LHCN-M2 (cell line): Measurements from ENCODE around the gene WDR45B. TPM values are rescaled to one million over a fixed set of nuclear protein-coding genes. Genes with fewer than 3 reads are reported as not detected.
A peak's percentile ranks its signal among the peaks of the same experiment; 100 is the strongest.

ENCODE experiments used
- DNase-seq: peaks from one replicate; pipeline ENCODE4 v3.0.0-alpha.2; 2012; ENCODE audit warnings: low read depth
- total RNA-seq: library from RNA; depleted of rRNA; stranded (reverse); fragments of >200 nt; gene quantifications from 2 replicates; pipeline ENCODE4 v1.2.3, GENCODE V29; 2014

WDR45B gene
- total RNA-seq, 1 experiment from 2014 or later = 90.8 TPM

DNA sequence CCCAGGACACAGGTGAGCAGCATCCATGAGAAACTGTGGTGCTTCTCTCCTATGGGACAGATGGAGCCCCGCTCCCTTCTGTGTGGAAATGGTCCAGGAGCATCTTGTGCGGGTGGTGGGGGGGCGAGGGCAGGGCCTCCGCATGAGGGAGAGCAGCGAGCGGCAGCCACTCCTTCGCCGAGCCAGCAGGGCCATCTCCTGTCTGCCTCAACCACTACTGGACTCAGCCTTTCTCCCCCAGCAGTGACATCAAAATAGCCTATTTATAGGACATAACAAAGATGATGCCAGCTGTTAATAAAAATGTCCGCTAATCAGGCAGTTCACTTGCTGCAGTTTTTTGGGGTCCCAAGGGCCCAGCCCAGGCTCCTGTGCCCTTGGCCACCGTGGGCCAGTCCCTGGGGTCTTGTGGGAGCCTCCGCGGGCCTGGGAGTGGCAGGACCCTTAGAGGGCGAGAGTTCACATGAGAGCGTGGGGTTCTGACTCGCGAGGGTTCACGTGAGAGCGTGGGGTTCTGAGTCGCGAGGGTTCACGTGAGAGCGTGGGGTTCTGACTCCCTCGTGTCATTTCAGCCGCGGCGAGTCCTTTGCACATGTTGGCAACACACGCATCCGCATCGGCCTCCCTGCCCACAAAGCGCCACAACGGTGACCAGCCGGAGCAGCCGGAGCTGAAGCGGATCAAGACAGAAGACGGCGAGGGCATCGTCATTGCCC, 47.4 kb downstream of the WDR45B start:
- no peak for DNase-seq

DNA sequence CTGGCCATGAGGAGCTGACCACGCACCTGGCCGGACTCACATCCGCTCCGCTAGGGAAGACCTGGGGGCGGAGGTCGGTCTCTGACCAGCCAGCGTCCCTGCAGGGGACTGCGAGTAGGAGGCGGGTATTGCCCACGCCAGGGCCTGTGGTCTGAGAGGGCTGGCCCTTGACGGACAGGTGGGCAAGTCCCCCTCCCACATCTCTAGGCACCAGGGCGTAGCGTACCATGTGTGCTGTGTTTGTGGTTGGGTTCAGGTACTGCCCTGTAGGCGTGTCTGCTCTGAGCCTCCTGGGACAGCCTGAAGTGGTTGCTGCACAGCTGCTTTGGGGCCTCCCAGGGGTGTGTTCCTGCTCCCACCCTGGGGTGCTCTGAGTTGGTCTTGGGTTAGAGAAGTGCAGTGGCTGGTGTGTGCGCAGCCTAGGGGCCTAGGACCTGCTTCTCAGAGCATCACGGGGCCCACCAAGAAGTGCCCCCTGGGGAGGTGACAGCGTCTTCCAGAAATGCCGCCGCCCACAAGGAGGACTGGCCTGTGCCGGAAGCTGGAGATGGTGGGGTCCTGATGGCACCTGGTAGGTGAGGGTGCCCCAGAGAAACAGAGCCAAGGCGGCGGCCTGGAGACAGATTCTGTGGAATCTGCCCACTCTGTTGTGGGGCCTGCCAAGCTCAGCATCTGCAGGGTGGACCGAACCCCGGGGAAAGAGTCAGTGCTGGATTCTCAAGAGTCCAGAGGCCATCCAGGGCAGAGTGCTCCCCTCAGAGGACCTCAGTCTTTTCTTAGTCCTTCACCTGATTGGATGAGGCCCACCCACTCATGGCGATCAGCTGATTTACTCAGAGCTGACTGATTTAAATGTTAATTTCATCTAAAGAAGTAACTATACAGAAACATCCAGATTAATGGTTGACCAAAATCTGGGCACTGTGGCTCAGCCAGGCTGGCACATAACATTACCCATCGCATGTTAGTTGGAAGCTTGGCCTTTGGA, 48.3 kb downstream of the WDR45B start:
- DNase-seq = no peak

DNA sequence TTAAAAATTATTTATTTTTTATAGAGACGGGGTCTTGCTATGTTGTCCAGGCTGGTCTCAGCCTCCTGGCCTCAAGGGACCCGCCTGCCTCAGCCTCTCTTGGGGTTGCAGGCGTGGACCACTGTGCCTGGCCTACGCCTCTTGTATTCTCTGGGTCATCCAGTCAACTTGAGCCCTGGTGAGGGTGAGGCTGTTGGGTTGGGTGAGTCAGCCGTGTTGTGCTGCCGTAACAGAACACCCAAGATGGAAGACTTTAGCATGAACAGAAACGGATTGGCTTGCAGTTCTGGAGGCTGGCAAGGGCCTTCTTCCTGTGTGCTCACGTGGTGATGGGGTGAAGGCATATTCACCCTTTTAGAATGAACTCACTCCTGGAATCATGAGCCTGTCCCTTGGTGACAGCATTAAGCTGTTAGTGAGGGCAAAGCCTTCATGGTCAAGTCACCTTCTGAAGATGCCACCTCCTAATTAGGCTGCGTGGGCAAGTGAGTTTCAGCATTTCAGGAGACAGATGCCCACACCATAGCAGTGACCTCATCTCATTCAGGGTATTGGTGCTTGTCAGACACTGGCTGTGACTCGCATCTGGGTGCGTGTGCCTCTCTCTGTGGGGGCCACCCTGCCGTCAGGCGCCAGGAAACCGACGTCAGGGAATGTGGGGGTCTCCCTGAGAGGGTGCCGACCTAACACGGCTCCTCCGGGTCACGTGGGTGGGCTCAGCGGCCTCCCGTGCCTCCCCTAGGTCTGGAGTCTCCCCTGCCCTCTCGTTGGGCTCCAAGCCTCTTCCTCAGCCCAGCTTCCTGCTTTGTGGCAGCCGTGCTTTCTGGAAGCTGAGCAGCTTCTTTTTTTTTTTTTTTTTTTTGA, 49.8 kb downstream of the WDR45B start:
- peak; percentile 73 for DNase-seq

DNA sequence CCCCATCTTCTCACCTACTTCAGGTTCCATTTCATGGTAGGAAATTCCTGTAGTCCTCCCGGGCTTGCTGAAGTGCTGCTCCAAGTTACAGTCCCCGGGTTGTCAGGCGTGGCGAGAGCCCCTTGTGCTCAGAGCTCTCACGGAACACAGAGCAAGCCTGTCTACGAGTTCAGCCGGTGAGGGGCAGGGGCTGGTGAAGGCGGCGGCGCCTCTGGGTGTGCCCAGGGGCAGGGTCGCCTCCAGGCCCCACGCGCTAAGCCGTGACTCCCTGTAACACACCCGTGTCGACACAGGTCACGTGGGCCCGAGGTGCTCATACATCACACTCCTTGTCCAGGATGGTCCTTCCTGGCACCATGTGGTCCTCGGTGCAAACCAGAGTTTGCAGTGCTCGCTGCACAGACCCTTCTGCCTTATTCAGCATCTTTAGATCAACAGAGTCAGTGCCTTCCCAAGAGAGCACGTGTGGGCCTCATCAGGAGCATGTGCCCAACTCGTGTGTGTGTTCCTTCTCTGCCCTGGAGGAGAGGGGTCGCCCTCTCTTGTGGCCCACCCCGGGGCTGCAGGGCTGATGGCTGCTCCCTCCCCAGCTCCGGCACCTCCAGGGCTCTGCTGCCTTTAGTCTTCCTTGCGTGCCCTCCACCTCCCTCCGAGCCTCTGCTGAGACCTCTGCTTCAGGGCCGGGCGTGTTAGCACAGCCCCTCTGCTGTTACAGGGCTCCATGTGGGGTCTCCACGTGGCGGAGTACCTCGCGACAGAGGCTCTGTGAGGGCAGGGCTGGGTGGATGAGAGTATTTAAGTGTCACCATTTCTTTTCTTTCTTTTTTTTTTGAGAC, 51.2 kb downstream of the WDR45B start:
- DNase-seq = no peak

DNA sequence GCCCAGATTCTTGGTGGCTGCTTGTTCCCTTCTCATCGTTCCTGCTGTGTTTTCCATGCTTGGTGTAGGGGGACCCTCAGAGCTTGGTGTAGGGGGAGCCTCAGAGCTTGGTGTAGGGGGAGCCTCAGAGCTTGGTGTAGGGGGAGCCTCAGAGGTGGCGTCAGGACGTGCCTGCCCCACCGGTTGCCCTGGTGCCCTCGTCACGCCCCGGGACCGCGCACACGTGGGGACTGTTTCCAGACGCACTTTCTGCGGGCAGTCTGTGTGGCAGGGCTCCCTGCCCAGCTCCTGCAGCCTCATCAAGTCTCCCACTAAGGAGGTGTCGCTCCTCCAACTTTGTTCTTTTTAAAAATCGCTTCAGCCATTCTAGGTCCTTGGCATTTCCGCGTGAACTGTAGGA, 51.9 kb downstream of the WDR45B start:
- no peak for DNase-seq

DNA sequence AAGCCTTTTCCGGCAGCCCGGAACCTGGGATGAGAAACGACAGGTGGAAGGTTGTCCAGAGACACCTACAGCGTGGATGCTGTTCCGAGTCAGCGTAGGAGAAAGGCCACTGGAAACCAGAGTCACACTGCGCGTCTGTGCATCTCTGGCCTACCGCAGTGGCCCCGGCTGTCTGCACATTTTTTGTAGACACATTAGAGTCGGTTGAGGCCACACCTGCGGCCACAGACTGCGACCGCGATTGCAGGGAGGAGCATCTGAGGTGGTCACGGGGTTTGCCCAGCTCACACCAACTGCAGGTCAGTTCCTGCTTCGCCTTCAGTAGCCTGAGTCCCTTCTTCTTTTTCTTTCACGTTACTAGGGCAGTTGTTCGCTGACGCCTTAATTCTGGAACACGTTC, 52.4 kb downstream of the WDR45B start:
- DNase-seq = no peak

DNA sequence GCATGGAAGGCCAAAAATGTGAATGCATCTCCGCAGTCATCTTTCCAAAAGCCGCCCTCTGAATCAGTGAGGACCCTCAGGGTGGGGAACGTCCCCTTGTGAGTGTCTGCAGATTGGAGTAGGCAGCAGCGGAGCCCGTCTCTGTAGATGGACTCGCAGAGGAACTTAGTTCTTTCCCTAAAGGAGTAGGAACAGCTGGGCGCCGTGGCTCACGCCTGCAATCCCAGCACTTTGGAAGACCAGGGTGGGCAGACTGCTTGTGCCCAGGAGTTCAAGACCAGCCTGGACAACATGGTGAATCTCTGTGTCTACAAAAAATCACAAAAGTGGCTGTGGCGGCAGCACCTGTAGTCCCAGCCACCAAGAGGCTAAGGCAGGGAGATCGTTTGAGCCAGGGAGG, 53.7 kb downstream of the WDR45B start:
- DNase-seq = no peak

DNA sequence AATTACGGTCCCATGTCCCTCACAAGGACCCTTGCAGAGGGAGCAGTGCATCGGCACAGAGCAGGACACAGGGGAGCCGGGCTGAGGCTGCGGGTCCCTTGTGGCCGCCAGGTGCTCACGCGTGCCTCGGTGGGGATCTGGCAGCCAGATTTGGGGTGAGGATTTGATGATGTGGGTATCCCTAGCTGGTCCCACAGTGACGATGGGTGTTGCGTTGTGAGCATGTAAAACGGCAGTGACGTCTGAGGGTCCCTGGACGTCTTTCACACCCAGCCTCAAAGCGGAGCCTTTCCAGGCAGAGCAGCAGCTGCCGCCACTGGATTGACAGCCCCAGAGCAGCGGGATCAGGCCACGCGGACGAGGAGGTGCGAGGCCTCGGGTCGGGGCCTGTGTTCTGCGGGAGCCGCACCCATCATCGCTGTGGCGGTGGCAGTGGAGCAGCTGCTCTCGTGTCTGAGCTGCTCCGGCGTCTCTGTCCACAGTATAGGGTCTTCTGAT, 54.6 kb downstream of the WDR45B start:
- DNase-seq = no peak

DNA sequence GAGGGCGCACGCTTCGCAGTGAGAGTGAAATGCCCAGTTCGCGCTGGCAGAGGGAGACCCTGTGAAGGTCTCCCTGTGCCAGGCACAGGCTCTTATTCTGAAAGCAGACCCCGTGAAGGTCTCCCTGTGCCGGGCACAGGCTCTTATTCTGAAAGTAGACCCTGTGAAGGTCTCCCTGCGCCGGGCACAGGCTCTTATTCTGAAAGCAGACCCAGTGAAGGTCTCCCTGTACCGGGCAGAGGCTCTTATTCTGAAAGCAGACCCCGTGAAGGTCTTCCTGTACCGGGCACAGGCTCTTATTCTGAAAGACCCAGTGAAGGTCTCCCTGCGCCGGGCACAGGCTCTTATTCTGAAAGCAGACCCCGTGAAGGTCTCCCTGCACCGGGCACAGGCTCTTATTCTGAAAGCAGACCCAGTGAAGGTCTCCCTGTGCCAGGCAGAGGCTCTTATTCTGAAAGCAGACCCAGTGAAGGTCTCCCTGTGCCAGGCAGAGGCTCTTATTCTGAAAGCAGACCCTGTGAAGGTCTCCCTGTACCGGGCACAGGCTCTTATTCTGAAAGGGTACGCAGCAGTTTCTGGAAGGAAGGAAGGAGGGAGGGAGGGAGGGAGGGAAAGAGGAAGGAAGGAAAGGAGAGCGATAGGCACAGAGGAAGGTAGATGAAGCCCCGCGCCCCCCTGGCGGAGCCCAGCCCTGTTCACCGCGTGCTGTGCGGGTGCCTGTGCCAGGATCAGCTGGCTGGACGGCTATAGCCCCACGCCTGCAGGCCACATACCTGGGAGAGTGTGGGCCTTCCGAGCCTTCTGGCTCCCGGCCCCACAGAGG, 55.3 kb downstream of the WDR45B start:
- peak; percentile 83 for DNase-seq

DNA sequence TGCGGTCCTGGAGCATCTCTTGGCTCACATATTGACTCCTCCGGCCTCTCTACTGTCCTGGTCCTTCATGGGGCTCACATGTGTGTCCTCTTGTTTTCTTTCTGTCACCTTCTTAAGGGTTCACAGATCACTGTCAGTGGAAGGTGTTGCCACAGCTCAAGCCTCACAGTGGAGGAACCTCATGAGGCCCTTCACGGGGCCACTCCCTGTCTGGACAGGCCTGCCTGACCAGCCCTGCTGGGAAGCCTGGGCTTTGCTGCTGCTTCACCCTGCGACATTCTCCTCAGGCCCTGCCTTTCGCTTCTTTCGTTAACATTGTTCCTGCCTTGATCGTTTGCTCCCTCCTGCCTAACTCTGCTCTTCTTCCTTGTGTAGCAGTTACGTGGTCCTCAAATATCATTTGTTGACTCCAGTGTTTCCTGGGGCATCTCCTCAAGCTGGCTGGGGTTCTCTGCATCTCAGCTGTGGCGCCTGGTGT, 55.9 kb downstream of the WDR45B start:
- DNase-seq = no peak

DNA sequence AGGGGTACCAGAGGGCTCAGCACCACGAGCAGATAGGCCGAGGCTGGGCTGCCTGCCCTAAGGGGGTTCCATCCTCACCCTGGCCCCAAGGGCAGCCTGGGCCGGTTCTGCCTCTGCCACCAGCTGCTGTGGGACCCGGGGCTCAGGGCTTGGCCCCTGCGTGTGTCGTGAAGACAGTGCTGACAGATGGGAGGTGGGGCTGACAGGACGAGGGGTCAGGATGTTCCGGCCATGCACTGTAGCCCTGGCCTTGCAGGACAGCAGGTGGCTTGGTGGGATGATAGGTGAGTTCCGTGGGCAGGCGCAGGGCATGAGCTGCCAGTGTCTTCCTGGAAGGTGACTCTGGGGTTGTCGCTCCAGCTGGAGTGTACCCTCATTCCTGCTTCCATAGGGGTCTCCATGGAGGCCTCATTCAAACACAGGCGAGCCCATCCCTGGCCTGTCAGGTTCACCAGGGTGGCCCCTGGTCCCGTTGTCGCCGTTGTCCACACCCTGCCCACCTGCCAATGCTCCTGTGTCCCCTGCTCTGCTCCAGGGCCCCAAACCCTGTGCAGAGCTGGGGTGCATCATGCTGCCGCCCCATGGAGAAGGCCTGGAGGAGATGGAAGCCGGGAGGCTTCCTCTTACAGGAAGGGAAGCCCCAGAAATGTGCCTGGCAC, 57.2 kb downstream of the WDR45B start:
- DNase-seq = no peak

DNA sequence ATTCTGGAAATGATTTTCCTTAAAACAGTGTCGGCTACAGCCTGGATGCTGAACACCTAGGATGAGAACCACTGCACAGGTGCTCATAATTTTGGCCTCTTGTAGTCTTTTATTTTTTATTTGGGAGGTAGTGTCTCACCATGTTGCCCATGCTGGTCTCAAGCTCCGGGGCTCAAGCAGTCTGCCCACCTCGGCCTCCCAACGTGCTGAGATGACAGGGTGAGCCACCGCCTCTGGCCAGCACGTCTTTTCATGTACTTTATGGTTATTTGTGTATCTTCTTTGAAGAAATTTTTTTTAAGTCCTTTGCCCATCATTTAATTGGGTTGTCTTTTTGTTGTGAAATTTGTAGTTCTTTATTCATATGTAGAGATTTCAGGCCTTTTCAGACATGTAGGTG, 58.0 kb downstream of the WDR45B start:
- DNase-seq = no peak

DNA sequence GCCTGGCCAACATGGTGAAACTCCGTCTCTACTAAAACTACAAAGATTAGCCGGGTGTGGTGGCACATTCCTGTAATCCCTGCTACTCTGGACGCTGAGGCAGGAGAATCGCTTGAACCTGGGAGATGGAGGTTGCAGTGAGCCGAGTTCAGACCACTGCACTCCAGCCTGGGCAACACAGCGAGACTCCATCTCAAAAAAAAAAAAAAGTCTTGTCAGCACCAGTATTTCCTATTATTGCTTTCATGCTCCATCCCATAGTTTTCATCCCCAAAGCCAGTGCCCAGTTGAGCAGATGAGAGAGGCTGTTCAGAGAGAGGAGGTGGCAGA, 58.4 kb downstream of the WDR45B start:
- DNase-seq = no peak

DNA sequence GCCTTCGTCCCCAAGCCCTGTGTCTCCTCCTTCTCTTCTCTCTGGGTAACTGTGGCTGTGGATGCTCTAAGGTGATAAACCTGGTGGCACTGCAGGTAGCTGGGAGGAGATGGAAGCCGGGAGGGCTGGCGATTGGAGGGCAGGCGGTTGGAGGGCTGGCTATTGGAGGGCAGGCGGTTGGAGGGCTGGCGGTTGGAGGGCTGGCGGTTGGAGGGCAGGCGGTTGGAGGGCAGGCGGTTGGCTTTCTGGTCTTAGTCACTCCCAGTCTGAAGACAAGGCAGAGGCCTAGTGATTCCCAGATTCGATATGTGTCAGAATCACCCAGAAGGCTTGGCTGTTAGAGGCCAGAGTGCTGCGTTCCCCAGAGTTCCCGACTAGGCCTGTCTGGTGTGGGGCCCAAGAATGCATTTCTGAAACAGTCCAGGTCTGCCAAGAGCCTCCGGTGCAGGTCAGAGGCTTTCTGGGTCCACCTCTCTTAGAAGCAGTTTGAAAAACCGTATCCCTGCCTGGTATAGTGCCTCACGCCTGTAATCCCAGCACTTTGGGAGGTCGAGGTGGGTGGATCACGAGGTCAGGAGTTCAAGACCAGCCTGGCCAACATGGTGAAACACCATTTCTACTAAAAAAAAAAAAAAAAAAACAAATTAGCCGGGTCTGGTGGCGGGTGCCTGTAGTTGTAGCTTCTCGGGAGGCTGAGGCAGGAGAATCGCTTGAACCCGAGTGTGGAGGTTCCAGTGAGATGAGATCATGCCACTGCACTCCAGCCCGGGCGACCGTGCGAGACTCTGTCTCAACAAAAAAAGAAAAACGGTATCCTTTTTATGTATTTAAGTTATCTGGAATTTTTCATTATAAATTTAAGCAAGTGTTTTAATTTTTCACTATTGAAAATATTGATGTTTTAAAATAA, 59.7 kb downstream of the WDR45B start:
- DNase-seq = no peak

DNA sequence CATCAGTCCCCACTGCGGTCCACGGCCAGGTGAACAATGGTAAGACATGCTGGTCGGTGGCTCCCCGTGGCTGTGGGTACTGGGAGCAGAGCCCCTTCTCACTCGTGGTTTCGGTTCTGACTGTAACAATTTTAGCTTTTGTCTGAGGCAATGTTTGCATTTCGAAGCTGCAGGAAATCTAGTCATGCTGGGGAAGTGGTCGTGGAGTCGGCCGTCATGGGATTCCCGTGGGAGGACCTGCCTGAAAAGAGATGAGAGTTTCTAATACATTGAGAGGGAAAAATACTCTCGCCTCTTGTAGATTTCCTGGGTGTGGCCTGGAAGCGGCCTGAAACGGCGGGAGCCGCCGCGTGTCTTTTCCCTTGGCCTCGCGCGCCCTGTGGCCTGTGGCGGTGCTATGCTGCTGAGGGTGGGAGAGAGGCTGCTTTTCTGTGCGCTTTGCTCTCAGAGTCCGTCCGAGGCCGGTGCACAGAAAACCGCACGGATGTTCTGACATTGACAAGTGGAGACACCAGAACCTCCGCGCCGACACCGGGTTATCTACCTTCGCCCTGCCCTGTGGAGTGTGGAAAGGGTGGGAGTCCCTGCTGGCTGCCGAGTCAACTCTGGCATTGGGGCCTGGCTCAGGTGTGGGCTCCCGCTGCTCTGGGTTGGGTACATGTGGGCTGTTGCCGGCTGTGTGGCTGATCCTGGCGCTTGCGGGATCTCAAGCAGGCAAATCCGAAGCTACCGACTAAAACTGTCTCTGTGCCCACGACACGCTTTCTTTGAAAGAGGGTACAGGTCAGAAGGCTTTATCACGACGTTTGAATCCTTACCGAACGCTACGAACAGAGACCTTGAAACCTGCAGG, 60.8 kb downstream of the WDR45B start:
- no peak for DNase-seq

DNA sequence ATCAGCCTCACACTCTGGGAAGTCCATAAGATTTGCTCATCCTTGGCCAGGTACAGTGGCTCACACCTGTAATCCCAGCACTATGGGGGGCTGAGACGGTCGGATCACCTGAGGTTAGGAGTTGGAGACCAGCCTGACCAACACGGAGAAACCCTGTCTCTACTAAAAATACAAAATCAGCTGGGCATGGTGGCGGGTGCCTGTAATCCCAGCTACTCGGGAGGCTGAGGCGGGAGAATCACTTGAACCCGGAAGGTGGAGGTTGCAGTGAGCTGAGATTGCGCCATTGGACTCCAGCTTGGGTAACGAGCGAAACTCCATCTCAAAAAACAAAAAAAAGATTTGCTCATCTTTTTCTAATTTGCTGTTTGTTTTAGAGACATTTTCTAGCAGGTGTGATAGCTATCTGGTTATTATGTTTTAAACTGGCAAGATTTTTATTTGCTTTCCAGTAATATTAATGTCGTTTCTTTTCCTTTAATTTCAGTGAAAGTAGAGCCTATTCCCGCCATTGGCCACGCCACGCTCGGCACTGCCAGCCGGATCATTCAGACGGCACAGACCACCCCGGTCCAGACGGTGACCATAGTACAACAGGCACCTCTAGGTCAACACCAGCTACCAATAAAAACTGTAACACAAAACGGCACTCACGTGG, 61.5 kb downstream of the WDR45B start:
- no peak for DNase-seq
